ENCODE data around the gene PCDHA13.
"Not testable (repeated sequence)": the region's sequence is repeated elsewhere in the genome, so short reads cannot be mapped to it uniquely, and the experiment has no call there.

PCDHA13 gene

GRCh38 chr5:140869555-140869886, 12.4 kb upstream of the PCDHA13 start:
- no peak for DNase-seq

GRCh38 chr5:140870221-140871201, 11.4 kb upstream of the PCDHA13 start:
- DNase-seq, result no peak

GRCh38 chr5:140875085-140876065, 6.5 kb upstream of the PCDHA13 start, which contains the start of gene PCDHA12:
PCDHA12 (plus strand) TSS chr5:140875308; CDS start chr5:140875473, 165 bp downstream.
- DNase-seq, result no peak

GRCh38 chr5:140876541-140877261, 5.2 kb upstream of the PCDHA13 start:
- not testable (repeated sequence) for DNase-seq

- DNase-seq, result no peak
Measured at GRCh38 chr5:140877262-140877581, 4.7 kb upstream of the PCDHA13 start.

GRCh38 chr5:140882591-140882899, 621 bp downstream of the PCDHA13 start:
- DNase-seq, result no peak

GRCh38 chr5:140883373-140883772, 1.4 kb downstream of the PCDHA13 start:
- DNase-seq, result no peak

GRCh38 chr5:140883927-140884697, 2.2 kb downstream of the PCDHA13 start:
- DNase-seq, result no peak

GRCh38 chr5:140916325-140916724, 34.4 kb downstream of the PCDHA13 start:
- no peak for DNase-seq

GRCh38 chr5:140923601-140924000, 41.7 kb downstream of the PCDHA13 start:
- no peak for DNase-seq

GRCh38 chr5:140925806-140926442, 44.0 kb downstream of the PCDHA13 start, which contains the start of gene PCDHAC1:
PCDHAC1 (plus strand) TSS chr5:140926299; CDS start chr5:140926893, 594 bp downstream.
- DNase-seq, result no peak

GRCh38 chr5:140926443-140927227, 44.7 kb downstream of the PCDHA13 start:
- peak in 1 of 2 donors; percentile 6 for DNase-seq

- DNase-seq, result no peak
Measured at GRCh38 chr5:140927228-140927573, 45.3 kb downstream of the PCDHA13 start.

Data from activated CD4-positive, alpha-beta T cell treated with anti-CD3 and anti-CD28 coated beads for 4 hours (primary cell).